Fibroblast of lung (primary cell): ENCODE data around the gene ANKRD13B. TPM values are rescaled to one million over a fixed set of nuclear protein-coding genes. Genes with fewer than 3 reads are reported as not detected.

Experiments
- DNase-seq, 2 donors: peaks; one replicate each; pipeline versions ENCODE4 v3.0.0 to v3.0.0-alpha.2; 2010; ENCODE audit warnings: low read depth in 2 of 2
- H2AFZ ChIP-seq: 2 replicates; pipeline ENCODE4 v1.5.1; 2012; ENCODE audit warnings: low read length, control low read depth, inconsistent platforms
- H3K27ac ChIP-seq: 2 replicates; pipeline ENCODE4 v1.5.1; 2011; ENCODE audit warnings: low read length, control low read depth; ENCODE audit not compliant: insufficient read depth
- H3K27me3 ChIP-seq: 2 replicates; pipeline ENCODE4 v1.5.1; 2011; ENCODE audit warnings: mild to moderate bottlenecking, low read length; ENCODE audit not compliant: control insufficient read depth, insufficient read depth
- H3K36me3 ChIP-seq: 2 replicates; pipeline ENCODE4 v1.5.1; 2011; ENCODE audit warnings: low read length; ENCODE audit not compliant: control insufficient read depth, insufficient read depth
- H3K4me1 ChIP-seq: 2 replicates; pipeline ENCODE4 v1.5.1; 2011; ENCODE audit warnings: low read length; ENCODE audit not compliant: control insufficient read depth, insufficient read depth; ENCODE audit errors: extremely low read depth
- H3K4me2 ChIP-seq: 2 replicates; pipeline ENCODE4 v1.5.1; 2011; ENCODE audit warnings: low read length, control low read depth; ENCODE audit not compliant: insufficient read depth; ENCODE audit errors: extremely low read depth
- H3K4me3 ChIP-seq, 4 experiments: fragments of 200-600 bp in 1 of 4; sonication (generic) in 1 of 4; replicated peaks in 1 of 4; 2 replicates each; pipeline ENCODE4 v1.5.1; 2011 to 2016; ENCODE audit warnings: low read length in 4 of 4, low read depth in 3 of 4, mild to moderate bottlenecking in 3 of 4, control low read depth in 2 of 4, inconsistent platforms in 1 of 4, mixed read lengths in 1 of 4; ENCODE audit not compliant: insufficient read depth in 1 of 4; ENCODE audit errors: control extremely low read depth in 1 of 4
- H3K79me2 ChIP-seq: 2 replicates; pipeline ENCODE4 v1.5.1; 2012; ENCODE audit warnings: mild to moderate bottlenecking, low read length, inconsistent platforms; ENCODE audit not compliant: control insufficient read depth, insufficient read depth
- H3K9ac ChIP-seq: 2 replicates; pipeline ENCODE4 v1.5.1; 2011; ENCODE audit warnings: mild to moderate bottlenecking, low read length, control low read depth; ENCODE audit not compliant: insufficient read depth
- H3K9me3 ChIP-seq: 2 replicates; pipeline ENCODE4 v1.5.1; 2012; ENCODE audit warnings: low read depth, low read length; ENCODE audit not compliant: control insufficient read depth, insufficient read depth
- H4K20me1 ChIP-seq: 2 replicates; pipeline ENCODE4 v1.5.1; 2011; ENCODE audit warnings: low read length; ENCODE audit not compliant: control insufficient read depth, insufficient read depth; ENCODE audit errors: extremely low read depth
- CTCF ChIP-seq, 2 donors: IDR thresholded peaks in 1 of 2; conservative IDR thresholded peaks in 1 of 2; 1 replicate in 1 of 2; 2 replicates in 1 of 2; pipeline ENCODE4 v1.5.1; 2011 to 2012; ENCODE audit warnings: low read length in 2 of 2, control low read depth in 1 of 2, inconsistent platforms in 1 of 2, low read depth in 1 of 2, mild to moderate bottlenecking in 1 of 2
- EZH2 ChIP-seq: IDR thresholded peaks from 2 replicates; pipeline ENCODE4 v1.5.1; 2012; ENCODE audit warnings: low read length, control low read depth, mild to moderate bottlenecking; ENCODE audit errors: missing control alignments
- polyA plus RNA-seq, 2 donors: library from polyadenylated mRNA; depleted of rRNA in 1 of 2; stranded (reverse) in 1 of 2; unstranded in 1 of 2; fragments of >200 nt; gene quantifications; 2 replicates each; pipeline ENCODE4 v1.2.1, GENCODE V29; 2011 to 2012; ENCODE audit warnings: missing spikeins in 1 of 2
- total RNA-seq: library from RNA; depleted of rRNA; stranded (reverse); fragments of >200 nt; gene quantifications from 2 replicates; pipeline ENCODE4 v1.2.1, GENCODE V29; 2014

ANKRD13B gene
- total and polyA plus RNA-seq, 2 donors (not counting 1 experiment from before 2014, with no cell fraction given): 1.4 to 6.3 TPM

DNA sequence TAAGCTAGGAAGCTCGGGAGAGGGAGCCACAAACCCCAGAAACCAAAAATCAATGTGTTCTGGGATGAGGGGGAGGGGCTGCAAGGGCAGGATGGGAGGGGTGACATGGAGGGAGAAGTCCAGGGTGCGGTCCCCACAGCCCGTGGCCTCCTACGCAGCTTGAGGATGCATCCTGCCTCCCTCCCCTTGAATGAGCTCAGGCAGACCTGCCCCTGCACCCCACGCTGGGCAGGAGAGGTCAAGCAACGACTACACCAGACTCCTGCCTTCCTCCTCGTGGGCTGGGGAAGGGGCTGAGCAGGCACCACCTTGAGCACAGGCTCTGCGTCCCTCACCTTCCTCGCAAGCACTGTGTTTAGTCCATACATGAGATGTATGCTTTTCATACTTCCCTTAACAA, 3.9 kb downstream of the ANKRD13B start:
- peaks cover 9% of the 10 kb centered on the region for H3K4me1 ChIP-seq
- H2AFZ ChIP-seq: no peak overlapping the region
- no peaks in the 10 kb centered on the region for H3K9me3 ChIP-seq
- H3K27ac ChIP-seq: no peak overlapping the region
- no peaks in the 10 kb centered on the region for H3K36me3 ChIP-seq
- H3K27me3 ChIP-seq: no peaks in the 10 kb centered on the region
- H4K20me1 ChIP-seq: no peaks in the 10 kb centered on the region
- DNase-seq: no peak
- no peaks in the 10 kb centered on the region for H3K79me2 ChIP-seq
- H3K9ac ChIP-seq: no peak overlapping the region
- no peak overlapping the region for H3K4me3 ChIP-seq
- TF ChIP-seq CTCF (conservative IDR thresholded peaks at IDR 0.05 in 1 of 2, IDR thresholded peaks at IDR 0.05 in 1 of 2; ENCODE audit: low read depth in 1 of 2, low read length in 2 of 2): no peak
- H3K4me2 ChIP-seq: no peak overlapping the region

DNA sequence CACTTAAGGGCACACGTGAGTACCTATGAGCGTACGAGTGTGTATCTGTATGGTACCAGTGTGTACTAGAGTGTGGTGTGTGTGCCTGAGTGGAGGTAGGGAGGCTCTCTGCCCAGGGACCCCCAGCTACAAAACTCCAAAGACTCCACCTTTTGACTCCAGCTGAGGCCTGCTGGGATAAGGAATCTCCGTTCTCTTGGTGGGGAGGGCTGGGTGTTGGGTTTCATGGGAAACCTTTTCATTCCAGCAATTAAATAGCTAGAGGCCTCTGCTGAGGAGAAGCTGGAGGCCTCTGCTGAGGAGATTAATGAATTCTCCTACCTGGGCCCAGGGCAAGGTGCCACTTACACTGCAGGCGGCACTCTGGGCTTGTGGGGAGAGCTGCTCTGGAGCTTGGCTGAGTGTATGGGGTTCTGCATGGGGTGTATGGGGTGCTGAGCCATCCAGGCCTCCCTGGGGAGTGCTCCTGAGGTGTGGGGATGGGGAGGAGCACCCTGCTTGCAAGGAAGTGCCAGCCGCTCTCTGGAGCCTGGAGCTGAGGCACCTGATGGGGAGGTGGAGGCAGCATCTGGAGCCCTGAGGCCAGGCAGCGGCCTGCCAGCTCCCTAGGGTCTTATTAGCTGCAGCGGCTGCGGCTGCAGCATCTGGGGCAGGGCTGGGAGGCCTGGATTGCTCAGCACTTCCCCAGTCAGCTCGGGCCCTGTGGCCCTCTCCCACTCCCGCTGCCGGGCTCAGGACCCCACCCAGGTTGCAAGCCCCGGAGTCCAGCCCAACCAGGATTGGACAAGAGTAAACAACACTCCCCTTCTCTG, 4.6 kb downstream of the ANKRD13B start:
- Histone ChIP-seq H3K79me2 (no peaks in the 10 kb centered on the region), H4K20me1 (no peaks in the 10 kb centered on the region), H3K27me3 (no peaks in the 10 kb centered on the region), H3K27ac (no peak overlapping the region), H3K4me2 (no peak overlapping the region), H3K9ac (no peak overlapping the region), H3K4me3 (no peak overlapping the region), H3K36me3 (no peaks in the 10 kb centered on the region), H2AFZ (no peak overlapping the region), H3K9me3 (no peaks in the 10 kb centered on the region), H3K4me1 (peaks cover 2% of the 10 kb centered on the region)
- TF ChIP-seq CTCF (conservative IDR thresholded peaks at IDR 0.05 in 1 of 2, IDR thresholded peaks at IDR 0.05 in 1 of 2; ENCODE audit: low read depth in 1 of 2, low read length in 2 of 2) (no peak), EZH2 (no peak)
- DNase-seq: no peak

GRCh38 chr17:29603109-29603674, 10.3 kb downstream of the ANKRD13B start:
- Histone ChIP-seq H3K79me2 (no peaks in the 10 kb centered on the region), H3K4me3 (no peak overlapping the region), H3K27ac (no peak overlapping the region), H3K4me2 (no peak overlapping the region), H4K20me1 (no peaks in the 10 kb centered on the region), H3K36me3 (no peaks in the 10 kb centered on the region), H3K9ac (no peak overlapping the region), H2AFZ (no peak overlapping the region), H3K4me1 (no peaks in the 10 kb centered on the region), H3K27me3 (no peaks in the 10 kb centered on the region), H3K9me3 (no peaks in the 10 kb centered on the region)
- TF ChIP-seq EZH2 (no peak), CTCF (conservative IDR thresholded peaks at IDR 0.05 in 1 of 2, IDR thresholded peaks at IDR 0.05 in 1 of 2; ENCODE audit: low read depth in 1 of 2, low read length in 2 of 2) (no peak)
- DNase-seq: no peak
